Mammary epithelial cell (primary cell): Measurements from ENCODE around the gene FIBP.

ENCODE experiments used
- CTCF ChIP-seq, 2 donors: IDR thresholded peaks in 1 of 2; conservative IDR thresholded peaks in 1 of 2; 2 replicates each; pipeline ENCODE4 v1.5.1; 2011 to 2012; ENCODE audit warnings: inconsistent platforms in 2 of 2, low read length in 2 of 2, mild to moderate bottlenecking in 2 of 2, control low read depth in 1 of 2, low read depth in 1 of 2; ENCODE audit not compliant: insufficient read depth in 1 of 2; ENCODE audit errors: extremely low read depth in 1 of 2
- EZH2 ChIP-seq: IDR thresholded peaks from 2 replicates; pipeline ENCODE4 v1.6.1; 2012; ENCODE audit warnings: low read length, inconsistent platforms, borderline replicate concordance

- no peak for TF ChIP-seq CTCF (conservative IDR thresholded peaks at IDR 0.05 in 1 of 2, IDR thresholded peaks at IDR 0.05 in 1 of 2; ENCODE audit: extremely low read depth in 1 of 2, insufficient read depth in 1 of 2, low read depth in 1 of 2, low read length in 2 of 2)
- TF ChIP-seq EZH2, result no peak
Observed at GRCh38 chr11:65883786-65884715, 4.2 kb downstream of the FIBP start.
